ENCODE results near the gene CSNK2A1. TPM values are rescaled to one million over a fixed set of nuclear protein-coding genes. Genes with fewer than 3 reads are reported as not detected.

The CSNK2A1 gene
- polyA plus RNA-seq (2013, experiment 1 of 2), result 232 TPM
- polyA plus RNA-seq (2013, experiment 2 of 2), result 239 TPM

DNA sequence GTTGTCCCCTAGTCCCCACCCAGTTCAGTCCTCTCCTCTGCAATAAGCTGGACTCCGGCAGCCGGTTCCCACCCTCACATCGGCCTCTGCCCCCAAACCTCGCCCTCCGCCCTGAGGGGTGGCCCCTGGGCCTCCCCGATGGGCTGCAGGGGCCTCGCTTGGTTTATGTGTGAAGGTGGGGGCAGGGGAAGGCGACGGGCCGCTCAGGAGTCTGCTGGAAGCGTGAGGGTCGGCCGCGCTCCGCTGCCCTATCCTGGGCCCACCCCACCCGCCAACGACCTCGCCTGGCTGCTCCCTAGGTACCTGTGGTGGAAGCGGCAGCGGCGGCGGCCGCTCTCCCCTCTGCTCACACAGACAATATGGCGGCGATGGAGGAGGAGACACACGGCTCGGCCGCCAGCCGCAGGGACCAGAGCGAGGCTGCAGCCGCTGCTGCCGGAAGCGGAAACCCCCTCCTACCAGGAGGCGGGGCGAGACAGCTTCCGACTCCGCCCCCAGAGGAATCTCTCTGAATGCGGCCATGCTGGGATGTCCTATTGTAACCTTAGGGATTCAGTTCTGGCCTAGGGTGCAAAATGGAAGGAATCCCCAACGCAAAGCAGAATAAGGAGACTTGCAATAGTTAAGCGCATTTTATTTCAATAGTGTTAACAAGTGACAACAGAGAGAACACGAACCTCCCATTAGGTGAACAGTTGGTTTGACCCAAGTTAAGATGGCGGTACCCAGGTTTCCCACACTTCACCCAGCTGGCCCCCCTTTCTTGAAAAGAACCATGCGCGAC is at the start of gene CSNK2A1:
TSS of gene CSNK2A1 (minus strand) at position 422 of the 784 bp plus-strand sequence. CDS start 35,239 bp downstream, outside the sequence.
- peaks cover 3 to 36% of the 10 kb centered on the region in 2 donors for H3K36me3 ChIP-seq (replicated peaks in 1 of 2; ENCODE audit: control insufficient read depth in 2 of 2, insufficient read depth in 2 of 2, low read length in 2 of 2)
- no CpG with 5 or more reads among the region's 44 CpGs for WGBS, 2 donors (ENCODE audit: extremely low coverage in 2 of 2, insufficient read length in 2 of 2, insufficient replicate concordance in 1 of 2)
- peak within 1 kb of the TSS; percentile 97 for H4K91ac ChIP-seq (ENCODE audit: low read depth, low read length, poor library complexity)
- H3K18ac ChIP-seq (ENCODE audit: low read length), result peak within 1 kb of the TSS; percentile 99
- H2BK120ac ChIP-seq (ENCODE audit: low read depth, low read length), result peak within 1 kb of the TSS; percentile 84
- peak within 1 kb of the TSS; percentile 93 for H4K8ac ChIP-seq (ENCODE audit: low read depth, low read length)
- peak; percentile 93 for DNase-seq (ENCODE audit: low spot score)
- peak within 1 kb of the TSS; percentile 71 for H3K4me2 ChIP-seq (ENCODE audit: insufficient read depth, low read length, poor library complexity, severe bottlenecking)
- H2AFZ ChIP-seq (ENCODE audit: low read length), result peak within 1 kb of the TSS; percentile 90
- H2BK5ac ChIP-seq (ENCODE audit: low read length), result peak within 1 kb of the TSS; percentile 99
- H3K27me3 ChIP-seq (ENCODE audit: control insufficient read depth in 3 of 3, insufficient read depth in 3 of 3, low read depth in 1 of 3, low read length in 3 of 3), result peaks cover 0 to 15% (median 5%) of the 10 kb centered on the region in 3 experiments
- H3K23ac ChIP-seq (ENCODE audit: low read depth, low read length, poor library complexity), result peak within 1 kb of the TSS; percentile 98
- H3K4me3 ChIP-seq (ENCODE audit: low read length in 2 of 2), result peak within 1 kb of the TSS; percentile 71 to 99
- peaks cover 3% of the 10 kb centered on the region for H3K79me1 ChIP-seq (ENCODE audit: low read depth, low read length)
- H2AK5ac ChIP-seq (ENCODE audit: low read depth, low read length), result peak within 1 kb of the TSS; percentile 96
- H3K4ac ChIP-seq (ENCODE audit: low read length), result peak within 1 kb of the TSS; percentile 99
- H3K14ac ChIP-seq (ENCODE audit: low read length), result no peak within 1 kb of the TSS
- no peak within 1 kb of the TSS for H2BK12ac ChIP-seq (ENCODE audit: low read length)
- H3K27ac ChIP-seq (replicated peaks; ENCODE audit: low read length), result peak within 1 kb of the TSS; percentile 82
- peaks cover 2 to 3% of the 10 kb centered on the region in 2 donors for H3K4me1 ChIP-seq (ENCODE audit: control insufficient read depth in 2 of 2, insufficient read depth in 1 of 2, low read depth in 1 of 2, low read length in 2 of 2)
- H2BK15ac ChIP-seq (ENCODE audit: low read length), result no peak within 1 kb of the TSS
- H3K9ac ChIP-seq (ENCODE audit: low read depth, low read length, poor library complexity), result peak within 1 kb of the TSS; percentile 97
- peaks cover 6 to 35% of the 10 kb centered on the region in 2 donors for H3K9me3 ChIP-seq (replicated peaks in 1 of 2; ENCODE audit: control insufficient read depth in 2 of 2, insufficient read depth in 1 of 2, low read depth in 1 of 2, low read length in 2 of 2)

DNA sequence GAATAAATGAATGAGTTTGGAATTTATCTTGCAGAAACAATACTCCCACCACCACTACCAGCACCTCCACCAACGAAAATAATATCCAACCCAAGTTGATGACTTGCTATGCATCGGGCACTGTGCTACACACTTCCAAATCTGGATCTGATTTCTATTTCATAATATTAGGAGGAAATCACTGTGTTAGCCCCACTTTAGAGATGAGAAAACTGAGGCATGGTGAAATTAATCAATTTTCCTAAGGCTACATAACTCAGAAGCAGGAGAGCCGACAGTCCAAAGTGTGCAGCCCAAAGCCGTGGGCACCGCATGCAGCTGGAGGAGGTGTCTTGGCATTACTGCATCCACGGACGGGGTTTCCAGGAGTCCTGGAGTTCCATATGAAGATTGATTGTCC is 48.9 kb upstream of the CSNK2A1 start:
- Histone ChIP-seq H3K9ac (ENCODE audit: low read depth, low read length, poor library complexity) (no peak overlapping the region), H2BK120ac (ENCODE audit: low read depth, low read length) (no peak overlapping the region), H3K4me1 (ENCODE audit: control insufficient read depth in 2 of 2, insufficient read depth in 1 of 2, low read depth in 1 of 2, low read length in 2 of 2) (no peaks in the 10 kb centered on the region), H2BK12ac (ENCODE audit: low read length) (no peak overlapping the region), H2BK5ac (ENCODE audit: low read length) (no peak overlapping the region), H3K4me3 (ENCODE audit: low read length in 2 of 2) (no peak overlapping the region), H2AFZ (ENCODE audit: low read length) (no peak overlapping the region), H3K4ac (ENCODE audit: low read length) (no peak overlapping the region), H3K4me2 (ENCODE audit: insufficient read depth, low read length, poor library complexity, severe bottlenecking) (no peak overlapping the region), H3K27me3 (ENCODE audit: control insufficient read depth in 3 of 3, insufficient read depth in 3 of 3, low read depth in 1 of 3, low read length in 3 of 3) (peaks cover 0 to 22% (median 0%) of the 10 kb centered on the region in 3 experiments), H3K14ac (ENCODE audit: low read length) (no peak overlapping the region), H4K91ac (ENCODE audit: low read depth, low read length, poor library complexity) (no peak overlapping the region), H3K18ac (ENCODE audit: low read length) (no peak overlapping the region), H2AK5ac (ENCODE audit: low read depth, low read length) (no peak overlapping the region), H3K27ac (replicated peaks; ENCODE audit: low read length) (no peak overlapping the region), H3K36me3 (replicated peaks in 1 of 2; ENCODE audit: control insufficient read depth in 2 of 2, insufficient read depth in 2 of 2, low read length in 2 of 2) (no peaks in the 10 kb centered on the region), H2BK15ac (ENCODE audit: low read length) (no peak overlapping the region), H3K9me3 (replicated peaks in 1 of 2; ENCODE audit: control insufficient read depth in 2 of 2, insufficient read depth in 1 of 2, low read depth in 1 of 2, low read length in 2 of 2) (no peaks in the 10 kb centered on the region), H4K8ac (ENCODE audit: low read depth, low read length) (no peak overlapping the region), H3K23ac (ENCODE audit: low read depth, low read length, poor library complexity) (no peak overlapping the region), H3K79me1 (ENCODE audit: low read depth, low read length) (no peaks in the 10 kb centered on the region)
- no CpG with 5 or more reads among the region's 7 CpGs for WGBS, 2 donors (ENCODE audit: extremely low coverage in 2 of 2, insufficient read length in 2 of 2, insufficient replicate concordance in 1 of 2)
- DNase-seq (ENCODE audit: low spot score), result no peak

DNA sequence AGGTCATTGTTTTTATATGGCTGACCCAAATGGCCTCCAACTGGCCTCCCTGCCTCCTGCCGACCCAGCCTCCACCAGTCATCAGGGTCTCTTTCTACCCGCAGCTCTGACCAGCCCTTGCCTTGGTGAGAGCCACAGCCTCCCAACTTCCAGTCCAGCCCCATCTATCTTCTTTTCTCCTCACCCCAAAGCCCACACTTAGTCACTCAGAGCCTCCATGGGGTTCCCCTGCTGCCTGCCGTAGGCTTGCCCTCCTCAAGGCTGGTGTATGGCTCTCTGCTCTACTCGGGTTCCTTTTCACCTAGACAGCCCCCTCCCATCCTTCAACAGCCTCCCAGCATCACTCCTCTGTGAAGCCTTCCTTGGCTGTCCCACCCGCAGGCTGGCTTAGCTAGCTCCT is 48.4 kb upstream of the CSNK2A1 start:
- no peaks in the 10 kb centered on the region for H3K9me3 ChIP-seq (replicated peaks in 1 of 2; ENCODE audit: control insufficient read depth in 2 of 2, insufficient read depth in 1 of 2, low read depth in 1 of 2, low read length in 2 of 2)
- H3K4me1 ChIP-seq (ENCODE audit: control insufficient read depth in 2 of 2, insufficient read depth in 1 of 2, low read depth in 1 of 2, low read length in 2 of 2), result no peaks in the 10 kb centered on the region
- H2BK120ac ChIP-seq (ENCODE audit: low read depth, low read length), result no peak overlapping the region
- H3K14ac ChIP-seq (ENCODE audit: low read length), result no peak overlapping the region
- no peak overlapping the region for H2BK5ac ChIP-seq (ENCODE audit: low read length)
- H3K9ac ChIP-seq (ENCODE audit: low read depth, low read length, poor library complexity), result no peak overlapping the region
- no peak overlapping the region for H3K4ac ChIP-seq (ENCODE audit: low read length)
- H4K91ac ChIP-seq (ENCODE audit: low read depth, low read length, poor library complexity), result no peak overlapping the region
- no peak overlapping the region for H2AK5ac ChIP-seq (ENCODE audit: low read depth, low read length)
- no peaks in the 10 kb centered on the region for H3K36me3 ChIP-seq (replicated peaks in 1 of 2; ENCODE audit: control insufficient read depth in 2 of 2, insufficient read depth in 2 of 2, low read length in 2 of 2)
- H3K27me3 ChIP-seq (ENCODE audit: control insufficient read depth in 3 of 3, insufficient read depth in 3 of 3, low read depth in 1 of 3, low read length in 3 of 3), result peaks cover 0 to 22% (median 0%) of the 10 kb centered on the region in 3 experiments
- H3K18ac ChIP-seq (ENCODE audit: low read length), result peak overlapping the region; percentile 2
- H3K27ac ChIP-seq (replicated peaks; ENCODE audit: low read length), result no peak overlapping the region
- no peak for DNase-seq (ENCODE audit: low spot score)
- no peak overlapping the region for H2BK12ac ChIP-seq (ENCODE audit: low read length)
- H3K4me2 ChIP-seq (ENCODE audit: insufficient read depth, low read length, poor library complexity, severe bottlenecking), result no peak overlapping the region
- no peak overlapping the region for H4K8ac ChIP-seq (ENCODE audit: low read depth, low read length)
- no CpG with 5 or more reads among the region's 5 CpGs for WGBS, 2 donors (ENCODE audit: extremely low coverage in 2 of 2, insufficient read length in 2 of 2, insufficient replicate concordance in 1 of 2)
- no peak overlapping the region for H2BK15ac ChIP-seq (ENCODE audit: low read length)
- H3K4me3 ChIP-seq (ENCODE audit: low read length in 2 of 2), result no peak overlapping the region
- H3K79me1 ChIP-seq (ENCODE audit: low read depth, low read length), result no peaks in the 10 kb centered on the region
- H3K23ac ChIP-seq (ENCODE audit: low read depth, low read length, poor library complexity), result no peak overlapping the region
- H2AFZ ChIP-seq (ENCODE audit: low read length), result no peak overlapping the region

DNA sequence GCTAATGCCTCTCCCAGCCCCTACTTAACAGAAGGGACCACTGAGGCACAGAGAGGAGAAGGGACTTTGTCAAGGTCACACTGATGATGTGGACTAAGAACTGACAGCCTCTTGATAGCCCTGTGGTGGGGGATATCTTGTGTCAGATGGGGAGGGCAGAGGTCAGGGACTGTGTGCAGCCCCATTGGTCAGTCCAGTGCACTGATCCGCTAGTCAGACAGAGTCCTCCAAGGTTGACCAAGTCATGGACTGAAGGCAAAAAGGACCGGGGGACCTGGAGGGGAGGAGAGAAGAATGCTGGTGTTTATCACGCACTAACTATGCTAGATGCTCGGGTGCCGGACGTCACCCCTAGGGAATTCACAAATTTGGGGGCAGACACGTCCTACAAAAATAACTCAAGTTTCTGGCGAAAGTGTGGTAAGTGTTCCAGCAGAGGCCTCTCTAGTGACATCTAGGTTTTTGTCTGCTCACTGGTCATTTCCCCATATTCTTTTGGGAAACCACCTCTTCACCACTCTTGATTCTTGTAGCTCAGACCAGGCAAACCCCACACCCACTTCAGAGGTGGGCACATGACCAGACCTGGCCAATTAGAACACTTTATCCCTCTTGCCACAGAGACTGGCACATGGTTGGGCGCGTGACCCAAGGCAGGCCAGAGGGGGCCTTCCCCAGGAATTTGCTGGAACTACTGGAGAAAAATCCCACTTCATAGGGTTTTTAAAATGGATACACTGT is 45.5 kb upstream of the CSNK2A1 start:
- WGBS, 2 donors (ENCODE audit: extremely low coverage in 2 of 2, insufficient read length in 2 of 2, insufficient replicate concordance in 1 of 2), result no CpG with 5 or more reads among the region's 10 CpGs
- DNase-seq (ENCODE audit: low spot score), result no peak
- Histone ChIP-seq H3K4me1 (ENCODE audit: control insufficient read depth in 2 of 2, insufficient read depth in 1 of 2, low read depth in 1 of 2, low read length in 2 of 2) (peaks cover 0 to 1% of the 10 kb centered on the region in 2 donors), H4K91ac (ENCODE audit: low read depth, low read length, poor library complexity) (no peak overlapping the region), H2BK5ac (ENCODE audit: low read length) (no peak overlapping the region), H3K79me1 (ENCODE audit: low read depth, low read length) (no peaks in the 10 kb centered on the region), H4K8ac (ENCODE audit: low read depth, low read length) (no peak overlapping the region), H3K4ac (ENCODE audit: low read length) (no peak overlapping the region), H3K9me3 (replicated peaks in 1 of 2; ENCODE audit: control insufficient read depth in 2 of 2, insufficient read depth in 1 of 2, low read depth in 1 of 2, low read length in 2 of 2) (no peaks in the 10 kb centered on the region), H3K4me2 (ENCODE audit: insufficient read depth, low read length, poor library complexity, severe bottlenecking) (no peak overlapping the region), H3K23ac (ENCODE audit: low read depth, low read length, poor library complexity) (no peak overlapping the region), H3K4me3 (ENCODE audit: low read length in 2 of 2) (no peak overlapping the region), H3K18ac (ENCODE audit: low read length) (no peak overlapping the region), H3K36me3 (replicated peaks in 1 of 2; ENCODE audit: control insufficient read depth in 2 of 2, insufficient read depth in 2 of 2, low read length in 2 of 2) (no peaks in the 10 kb centered on the region), H2BK15ac (ENCODE audit: low read length) (no peak overlapping the region), H3K9ac (ENCODE audit: low read depth, low read length, poor library complexity) (no peak overlapping the region), H3K27me3 (ENCODE audit: control insufficient read depth in 3 of 3, insufficient read depth in 3 of 3, low read depth in 1 of 3, low read length in 3 of 3) (peaks cover 0 to 26% (median 0%) of the 10 kb centered on the region in 3 experiments), H2AFZ (ENCODE audit: low read length) (no peak overlapping the region), H3K27ac (replicated peaks; ENCODE audit: low read length) (no peak overlapping the region), H3K14ac (ENCODE audit: low read length) (no peak overlapping the region), H2AK5ac (ENCODE audit: low read depth, low read length) (peak overlapping the region; percentile 13), H2BK120ac (ENCODE audit: low read depth, low read length) (no peak overlapping the region), H2BK12ac (ENCODE audit: low read length) (no peak overlapping the region)

Measured in neuronal stem cell (in vitro differentiated cells).